Measurements from ENCODE around the gene YES1. TPM values are rescaled to one million over a fixed set of nuclear protein-coding genes. Genes with fewer than 3 reads are reported as not detected.

Gene YES1
- total RNA-seq, 4 donors from 2014 or later, result 19.2 to 39.5 (median 29.6) TPM

DNA sequence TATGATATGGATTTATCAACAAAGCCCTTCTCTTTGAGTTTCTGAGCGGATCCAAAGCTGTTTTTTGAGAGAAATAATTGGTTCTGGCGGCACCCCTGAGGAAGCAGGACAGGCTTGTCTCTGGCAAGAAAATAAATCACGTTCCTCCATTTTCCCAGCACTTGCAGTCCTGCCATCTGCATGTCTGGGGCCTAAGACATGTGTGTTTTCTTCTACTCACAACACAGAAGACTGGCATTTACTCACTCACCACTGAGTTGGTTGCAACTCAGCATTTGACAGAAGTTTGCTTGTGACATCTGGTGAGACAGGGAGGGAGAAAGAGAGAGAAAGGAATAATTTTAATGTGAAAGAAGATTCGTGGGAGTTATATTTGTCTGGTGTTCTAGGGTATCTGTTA lies 37.0 kb upstream of the YES1 start:
- H3K36me3 ChIP-seq, result no peaks in the 10 kb centered on the region
- in situ Hi-C loops (cut with MboI; ENCODE audit: low sequenced_read_pairs in 4 of 4), result loop anchor here in 2 of 4 donors (25.0 kb wide), 2 partner anchors 212 to 237 kb away; no protein-coding TSS in a partner anchor
- DNase-seq, result no peak

DNA sequence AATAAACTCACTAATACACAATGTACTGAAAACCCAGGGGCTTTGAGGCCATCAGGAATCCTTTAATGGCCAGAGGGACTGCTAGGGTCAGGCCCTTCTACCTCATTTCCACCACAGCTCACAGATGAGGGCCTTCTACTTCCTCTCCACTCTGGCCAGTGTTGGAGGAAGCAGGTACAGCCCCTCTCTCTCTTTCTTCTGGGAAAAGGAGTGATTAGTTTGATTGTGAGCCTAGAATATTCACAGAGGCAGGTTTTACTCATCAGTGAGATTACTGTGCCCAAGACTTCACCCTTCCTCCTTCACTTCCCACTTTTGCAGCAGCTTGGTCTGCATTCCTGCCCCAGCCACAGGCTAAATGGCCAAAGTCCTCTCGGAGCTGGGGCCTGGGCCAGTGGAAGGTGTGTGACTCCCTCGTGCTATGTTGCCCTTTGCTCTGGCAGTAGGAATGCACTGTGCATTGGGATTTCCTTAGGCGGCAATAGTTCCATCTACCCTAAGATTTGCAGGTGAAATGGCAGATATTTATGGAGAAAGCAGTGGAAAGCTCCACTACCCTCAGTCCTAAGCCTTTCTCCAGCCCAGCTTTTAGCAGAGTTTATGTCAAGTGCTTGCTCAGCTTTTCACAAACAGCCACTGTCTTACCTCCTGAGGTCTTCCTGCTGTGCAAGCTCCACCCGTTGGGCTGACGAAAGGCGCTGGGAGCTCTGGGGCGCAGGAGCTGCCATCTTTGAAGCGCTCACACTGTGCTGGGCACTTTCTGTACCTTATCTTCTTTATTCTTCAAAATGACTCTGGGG lies 36.2 kb upstream of the YES1 start:
- in situ Hi-C loops (cut with MboI; ENCODE audit: low sequenced_read_pairs in 4 of 4) (loop anchor here in 2 of 4 donors (25.0 kb wide), 2 partner anchors 211 to 236 kb away; no protein-coding TSS in a partner anchor), intact Hi-C loops (cut with DNase I; ENCODE audit: low total_unique reads) (no loop called here)
- H3K4me3 ChIP-seq, result no peak overlapping the region
- H3K36me3 ChIP-seq, result no peaks in the 10 kb centered on the region
- no peak overlapping the region for H3K27ac ChIP-seq
- H3K4me1 ChIP-seq, result peaks cover 0 to 4% of the 10 kb centered on the region in 2 donors
- TF ChIP-seq POLR2A (IDR thresholded peaks at IDR 0.05), result no peak
- TF ChIP-seq, protein P1, sequence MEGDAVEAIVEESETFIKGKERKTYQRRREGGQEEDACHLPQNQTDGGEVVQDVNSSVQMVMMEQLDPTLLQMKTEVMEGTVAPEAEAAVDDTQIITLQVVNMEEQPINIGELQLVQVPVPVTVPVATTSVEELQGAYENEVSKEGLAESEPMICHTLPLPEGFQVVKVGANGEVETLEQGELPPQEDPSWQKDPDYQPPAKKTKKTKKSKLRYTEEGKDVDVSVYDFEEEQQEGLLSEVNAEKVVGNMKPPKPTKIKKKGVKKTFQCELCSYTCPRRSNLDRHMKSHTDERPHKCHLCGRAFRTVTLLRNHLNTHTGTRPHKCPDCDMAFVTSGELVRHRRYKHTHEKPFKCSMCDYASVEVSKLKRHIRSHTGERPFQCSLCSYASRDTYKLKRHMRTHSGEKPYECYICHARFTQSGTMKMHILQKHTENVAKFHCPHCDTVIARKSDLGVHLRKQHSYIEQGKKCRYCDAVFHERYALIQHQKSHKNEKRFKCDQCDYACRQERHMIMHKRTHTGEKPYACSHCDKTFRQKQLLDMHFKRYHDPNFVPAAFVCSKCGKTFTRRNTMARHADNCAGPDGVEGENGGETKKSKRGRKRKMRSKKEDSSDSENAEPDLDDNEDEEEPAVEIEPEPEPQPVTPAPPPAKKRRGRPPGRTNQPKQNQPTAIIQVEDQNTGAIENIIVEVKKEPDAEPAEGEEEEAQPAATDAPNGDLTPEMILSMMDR (IDR thresholded peaks at IDR 0.05 in 4 of 5, conservative IDR thresholded peaks at IDR 0.05 in 1 of 5), result no peak
- no peak for ATAC-seq
- no peak for DNase-seq
- no peaks in the 10 kb centered on the region for H3K27me3 ChIP-seq
- no peaks in the 10 kb centered on the region for H3K9me3 ChIP-seq

More for the DNA sequence above, 37.0 kb upstream of the YES1 start:
- TF ChIP-seq, protein P1 (IDR thresholded peaks at IDR 0.05 in 4 of 5, conservative IDR thresholded peaks at IDR 0.05 in 1 of 5), result no peak
- no peak for TF ChIP-seq POLR2A (IDR thresholded peaks at IDR 0.05)
- no peaks in the 10 kb centered on the region for H3K27me3 ChIP-seq
- H3K9me3 ChIP-seq, result no peaks in the 10 kb centered on the region
- no peak overlapping the region for H3K4me3 ChIP-seq
- no peak for ATAC-seq
- H3K4me1 ChIP-seq, result peaks cover 0 to 4% of the 10 kb centered on the region in 2 donors
- H3K27ac ChIP-seq, result no peak overlapping the region
- intact Hi-C loops (cut with DNase I; ENCODE audit: low total_unique reads), result no loop called here

DNA sequence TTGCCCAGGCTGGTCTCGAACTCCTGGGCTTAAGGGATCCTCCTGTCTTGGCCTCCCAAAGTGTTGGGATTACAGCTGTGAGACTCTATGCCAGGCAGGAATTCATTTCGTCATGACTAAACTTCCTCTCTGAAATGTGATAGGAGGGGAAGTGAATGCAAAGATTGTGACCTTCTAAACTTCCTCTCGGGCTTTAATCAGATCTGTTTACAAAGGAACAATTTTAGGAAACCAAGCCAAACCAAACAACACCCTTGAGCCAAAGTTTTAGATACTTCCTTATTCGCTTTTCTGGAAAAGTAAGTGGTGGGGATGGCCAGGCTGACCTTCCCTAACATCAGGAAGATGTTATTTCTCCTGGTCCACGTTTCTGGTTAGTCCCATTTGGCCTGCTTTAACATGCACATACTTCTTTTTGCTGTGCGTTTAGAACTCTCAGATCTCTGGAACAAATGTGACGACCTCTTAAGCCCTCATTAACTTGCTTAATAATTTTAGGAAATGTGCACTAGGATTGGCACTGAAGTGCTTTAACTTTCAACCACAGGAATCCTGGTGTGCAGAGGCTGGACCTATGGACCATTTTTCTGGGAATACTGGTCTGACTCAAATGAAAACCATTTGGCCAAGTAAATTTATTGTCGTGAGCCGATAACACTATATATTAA lies 33.2 kb upstream of the YES1 start:
- TF ChIP-seq, protein P1 (IDR thresholded peaks at IDR 0.05 in 4 of 5, conservative IDR thresholded peaks at IDR 0.05 in 1 of 5), result no peak
- TF ChIP-seq POLR2A (IDR thresholded peaks at IDR 0.05), result no peak
- Histone ChIP-seq H3K27ac (peak overlapping the region in 3 of 4 donors; percentile 20 to 55 (median 28)), H3K4me3 (no peak overlapping the region), H3K27me3 (no peaks in the 10 kb centered on the region), H3K9me3 (no peaks in the 10 kb centered on the region), H3K36me3 (no peaks in the 10 kb centered on the region), H3K4me1 (peaks cover 0 to 4% of the 10 kb centered on the region in 2 donors)
- intact Hi-C loops (cut with DNase I; ENCODE audit: low total_unique reads) (no loop called here), in situ Hi-C loops (cut with MboI; ENCODE audit: low sequenced_read_pairs in 4 of 4) (loop anchor here in 2 of 4 donors (25.0 kb wide), 2 partner anchors 208 to 233 kb away; no protein-coding TSS in a partner anchor)
- peak; percentile 60 to 75 for ATAC-seq
- no peak for DNase-seq

DNA sequence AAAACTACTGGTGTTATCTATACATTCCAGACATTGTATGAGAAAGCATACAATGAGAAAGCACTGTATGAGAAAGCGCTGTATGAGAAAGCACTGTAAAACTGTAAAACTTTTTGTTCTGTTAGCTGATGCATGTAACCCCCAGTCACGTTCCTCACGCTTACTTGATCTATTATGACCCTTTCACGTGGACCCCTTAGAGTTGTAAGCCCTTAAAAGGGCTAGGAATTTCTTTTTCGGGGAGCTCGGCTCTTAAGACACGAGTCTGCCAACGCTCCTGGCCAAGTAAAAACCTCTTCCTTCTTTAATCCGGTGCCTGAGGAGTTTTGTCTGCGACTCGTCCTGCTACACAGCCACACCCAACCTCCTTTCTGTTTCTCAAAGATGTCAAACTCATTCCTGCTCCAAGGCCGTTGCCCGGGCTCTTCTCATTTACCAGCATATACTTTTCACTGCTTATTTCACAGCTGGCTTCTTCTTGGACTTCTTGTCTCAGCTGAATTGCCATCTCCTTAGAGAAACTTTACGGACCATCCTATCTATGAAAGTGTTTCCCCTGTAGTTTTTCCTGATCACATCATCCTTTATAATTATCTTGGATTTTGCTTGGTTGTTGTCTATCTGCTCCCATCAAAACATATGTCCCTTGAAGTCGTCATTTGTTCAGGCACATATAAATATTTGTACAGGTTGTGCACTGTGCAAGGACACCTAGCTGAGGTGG lies 29.8 kb upstream of the YES1 start:
- H3K27me3 ChIP-seq, result no peaks in the 10 kb centered on the region
- no peaks in the 10 kb centered on the region for H3K9me3 ChIP-seq
- intact Hi-C loops (cut with DNase I; ENCODE audit: low total_unique reads), result no loop called here
- TF ChIP-seq, protein P1 (IDR thresholded peaks at IDR 0.05 in 4 of 5, conservative IDR thresholded peaks at IDR 0.05 in 1 of 5), result no peak
- no peak for TF ChIP-seq POLR2A (IDR thresholded peaks at IDR 0.05)
- no peak overlapping the region for H3K27ac ChIP-seq
- H3K4me3 ChIP-seq, result no peak overlapping the region
- DNase-seq, result no peak
- H3K36me3 ChIP-seq, result no peaks in the 10 kb centered on the region
- H3K4me1 ChIP-seq, result peaks cover 4 to 5% of the 10 kb centered on the region in 2 donors
- in situ Hi-C loops (cut with MboI; ENCODE audit: low sequenced_read_pairs in 4 of 4), result loop anchor here in 2 of 4 donors (25.0 kb wide), 2 partner anchors 205 to 230 kb away; no protein-coding TSS in a partner anchor
- no peak for ATAC-seq

Data from gastrocnemius medialis (tissue), 4 donors.